Ascending aorta (tissue), 2 donors: ENCODE data around the gene MBP. TPM values are rescaled to one million over a fixed set of nuclear protein-coding genes. Genes with fewer than 3 reads are reported as not detected.

Experiments
- DNase-seq, 2 donors: peaks; one replicate each; pipeline ENCODE4 v3.0.0-alpha.2; 2019; ENCODE audit warnings: low spot score in 2 of 2
- H3K27ac ChIP-seq, 2 donors: fragments of 200-600 bp; sonication (generic); one replicate each; pipeline ENCODE4 v1.5.1; 2016 to 2017; ENCODE audit warnings: mild to moderate bottlenecking in 1 of 2
- H3K27me3 ChIP-seq: fragments of 200-600 bp; sonication (generic); one replicate; pipeline ENCODE4 v1.5.1; 2017
- H3K36me3 ChIP-seq, 2 donors: fragments of 200-600 bp; sonication (generic); one replicate each; pipeline ENCODE4 v1.5.1; 2016
- H3K4me1 ChIP-seq, 2 donors: fragments of 200-600 bp; sonication (generic); one replicate each; pipeline ENCODE4 v1.5.1; 2016 to 2017; ENCODE audit warnings: mild to moderate bottlenecking in 1 of 2
- H3K4me3 ChIP-seq, 2 donors: fragments of 200-600 bp; sonication (generic); one replicate each; pipeline ENCODE4 v1.5.1; 2016 to 2017; ENCODE audit warnings: mild to moderate bottlenecking in 1 of 2
- H3K9me3 ChIP-seq, 2 donors: fragments of 200-600 bp; sonication (generic); one replicate each; pipeline ENCODE4 v1.5.1; 2016
- intact Hi-C: fragments of 100-400 bp; cut with DNase I; formaldehyde crosslinking; loops from one replicate; pipeline ENCODE4 v1.15.1; 2023
- total RNA-seq: library from RNA; depleted of rRNA; stranded (reverse); fragments of >200 nt; gene quantifications from one replicate; pipeline ENCODE4 v1.1.0, GENCODE V29; 2016
- TF ChIP-seq, protein P1 (sequence below), 3 experiments: fragments of 200-600 bp in 2 of 3; fragments of 450-650 bp in 1 of 3; sonication (generic) in 2 of 3; IDR thresholded peaks; one replicate each; pipeline ENCODE4 v1.5.1; 2016 to 2019; ENCODE audit warnings: antibody characterized with exemption in 3 of 3, mild to moderate bottlenecking in 1 of 3, moderate library complexity in 1 of 3

Gene MBP
- total RNA-seq, 1 donor from 2014 or later = 8.1 TPM

DNA sequence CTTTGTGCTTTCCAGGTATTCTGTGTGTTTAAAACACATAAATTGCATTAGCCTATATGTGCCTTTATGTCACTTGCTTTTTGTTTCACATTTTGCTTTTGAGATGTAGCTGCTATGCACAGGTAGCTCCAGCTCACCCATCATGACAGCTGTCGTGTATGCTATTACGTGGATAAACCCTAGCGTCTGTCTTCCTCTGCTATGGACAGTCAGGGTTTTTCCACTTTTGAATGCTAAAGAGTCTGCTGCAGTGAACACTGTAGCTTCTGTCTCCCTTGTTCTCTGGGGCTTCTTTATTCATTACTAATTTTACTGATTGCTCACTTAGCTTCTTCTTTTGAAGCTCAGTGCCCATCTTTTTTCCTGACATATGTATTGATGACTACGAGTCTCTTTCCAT is 24.7 kb upstream of the MBP start:
- DNase-seq = no peak
- intact Hi-C loops = no loop called here
- Histone ChIP-seq H3K4me1 (no peaks in the 10 kb centered on the region), H3K27ac (no peak overlapping the region), H3K4me3 (no peak overlapping the region), H3K27me3 (no peaks in the 10 kb centered on the region), H3K9me3 (no peaks in the 10 kb centered on the region), H3K36me3 (no peaks in the 10 kb centered on the region)
- TF ChIP-seq, protein P1, sequence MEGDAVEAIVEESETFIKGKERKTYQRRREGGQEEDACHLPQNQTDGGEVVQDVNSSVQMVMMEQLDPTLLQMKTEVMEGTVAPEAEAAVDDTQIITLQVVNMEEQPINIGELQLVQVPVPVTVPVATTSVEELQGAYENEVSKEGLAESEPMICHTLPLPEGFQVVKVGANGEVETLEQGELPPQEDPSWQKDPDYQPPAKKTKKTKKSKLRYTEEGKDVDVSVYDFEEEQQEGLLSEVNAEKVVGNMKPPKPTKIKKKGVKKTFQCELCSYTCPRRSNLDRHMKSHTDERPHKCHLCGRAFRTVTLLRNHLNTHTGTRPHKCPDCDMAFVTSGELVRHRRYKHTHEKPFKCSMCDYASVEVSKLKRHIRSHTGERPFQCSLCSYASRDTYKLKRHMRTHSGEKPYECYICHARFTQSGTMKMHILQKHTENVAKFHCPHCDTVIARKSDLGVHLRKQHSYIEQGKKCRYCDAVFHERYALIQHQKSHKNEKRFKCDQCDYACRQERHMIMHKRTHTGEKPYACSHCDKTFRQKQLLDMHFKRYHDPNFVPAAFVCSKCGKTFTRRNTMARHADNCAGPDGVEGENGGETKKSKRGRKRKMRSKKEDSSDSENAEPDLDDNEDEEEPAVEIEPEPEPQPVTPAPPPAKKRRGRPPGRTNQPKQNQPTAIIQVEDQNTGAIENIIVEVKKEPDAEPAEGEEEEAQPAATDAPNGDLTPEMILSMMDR (IDR thresholded peaks at IDR 0.05) = no peak

DNA sequence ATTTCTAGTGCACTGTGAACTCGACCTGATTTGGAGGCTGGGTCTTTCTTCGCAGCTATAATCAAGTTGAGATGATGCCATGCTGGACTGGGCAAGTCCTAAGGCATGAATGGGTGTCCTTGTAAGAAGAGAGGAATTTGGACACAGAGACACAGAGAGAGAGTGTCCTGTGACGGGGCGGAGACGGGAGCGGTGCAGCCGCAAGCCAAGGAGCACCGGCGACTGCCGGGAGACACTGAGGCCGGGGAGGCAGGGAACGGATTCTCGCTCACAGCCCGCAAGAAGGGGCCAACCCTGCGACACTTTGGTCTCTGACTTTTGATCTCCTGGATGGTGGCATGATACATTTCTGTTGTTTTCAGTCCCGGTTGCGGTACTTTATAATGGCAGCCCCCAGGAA is 22.4 kb upstream of the MBP start:
- intact Hi-C loops = no loop called here

DNA sequence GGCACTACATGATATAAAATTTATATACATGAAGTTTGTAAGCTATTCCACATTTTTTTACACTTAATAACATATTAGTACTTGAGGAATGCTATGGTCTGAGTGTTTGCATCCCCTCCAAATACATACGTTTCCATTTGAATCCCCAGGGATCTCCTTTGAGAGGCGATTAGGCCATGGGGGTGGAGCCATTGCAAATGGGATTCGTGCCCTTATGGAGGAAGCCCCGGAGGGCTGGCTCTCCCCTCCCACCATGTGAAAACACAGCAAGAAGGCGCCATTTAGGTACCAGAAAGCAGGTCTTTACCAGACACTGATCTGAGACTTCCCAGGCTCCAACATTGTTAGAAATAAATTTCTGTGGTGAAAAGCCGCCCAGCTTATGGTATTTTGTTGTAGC is 20.8 kb upstream of the MBP start:
- intact Hi-C loops = no loop called here
- Histone ChIP-seq H3K36me3 (no peaks in the 10 kb centered on the region), H3K27ac (no peak overlapping the region)

More for the DNA sequence above, 22.4 kb upstream of the MBP start:
- no peaks in the 10 kb centered on the region for H3K27me3 ChIP-seq
- TF ChIP-seq, protein P1 (IDR thresholded peaks at IDR 0.05) = no peak
- H3K9me3 ChIP-seq = no peaks in the 10 kb centered on the region
- no peaks in the 10 kb centered on the region for H3K36me3 ChIP-seq
- no peak overlapping the region for H3K4me3 ChIP-seq
- H3K4me1 ChIP-seq = no peaks in the 10 kb centered on the region
- no peak overlapping the region for H3K27ac ChIP-seq
- DNase-seq = no peak

DNA sequence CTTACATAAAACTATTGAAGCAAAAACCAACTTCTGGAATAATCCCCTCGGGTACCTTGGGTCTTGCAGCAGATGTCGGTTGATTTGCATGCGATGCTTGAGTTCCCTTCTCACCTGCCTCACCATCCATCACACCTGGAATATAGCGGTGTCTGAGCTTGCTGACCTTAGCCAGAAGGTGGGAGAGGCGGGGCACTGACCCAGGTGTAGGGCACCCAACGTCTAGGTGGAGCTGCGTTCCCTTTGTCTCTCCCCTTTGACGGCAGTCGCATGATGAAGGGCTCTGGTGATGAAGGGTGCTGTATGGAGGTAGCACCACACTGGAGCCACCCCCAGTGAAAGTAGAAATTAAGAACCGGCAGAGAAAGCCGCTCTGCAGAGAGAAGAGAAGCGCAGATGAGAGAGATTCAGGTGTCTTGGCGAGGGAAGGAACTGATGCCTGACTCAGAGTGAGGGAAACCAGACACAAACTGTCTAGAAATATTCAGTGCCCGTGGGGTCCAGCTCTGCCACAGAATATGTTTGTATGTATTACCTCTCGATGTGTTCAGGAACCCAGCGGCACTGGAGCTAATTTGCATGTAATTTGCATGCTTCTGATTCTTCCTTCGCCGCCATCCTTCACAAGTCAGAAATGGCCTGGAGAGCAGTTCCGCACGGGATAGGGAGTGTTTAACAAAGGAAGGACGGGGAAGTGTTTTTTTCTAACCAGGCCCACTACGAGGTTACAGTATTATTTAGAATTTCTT is 19.4 kb upstream of the MBP start:
- intact Hi-C loops = no loop called here
- H3K9me3 ChIP-seq = no peaks in the 10 kb centered on the region
- no peak for DNase-seq
- no peaks in the 10 kb centered on the region for H3K27me3 ChIP-seq
- no peak overlapping the region for H3K4me3 ChIP-seq
- H3K4me1 ChIP-seq = no peaks in the 10 kb centered on the region
- TF ChIP-seq, protein P1 (IDR thresholded peaks at IDR 0.05) = no peak
- no peaks in the 10 kb centered on the region for H3K36me3 ChIP-seq
- H3K27ac ChIP-seq = no peak overlapping the region

More for the DNA sequence above, 20.8 kb upstream of the MBP start:
- Histone ChIP-seq H3K9me3 (no peaks in the 10 kb centered on the region), H3K4me3 (no peak overlapping the region), H3K4me1 (no peaks in the 10 kb centered on the region), H3K27me3 (no peaks in the 10 kb centered on the region)
- DNase-seq = no peak
- TF ChIP-seq, protein P1 (IDR thresholded peaks at IDR 0.05) = no peak

DNA sequence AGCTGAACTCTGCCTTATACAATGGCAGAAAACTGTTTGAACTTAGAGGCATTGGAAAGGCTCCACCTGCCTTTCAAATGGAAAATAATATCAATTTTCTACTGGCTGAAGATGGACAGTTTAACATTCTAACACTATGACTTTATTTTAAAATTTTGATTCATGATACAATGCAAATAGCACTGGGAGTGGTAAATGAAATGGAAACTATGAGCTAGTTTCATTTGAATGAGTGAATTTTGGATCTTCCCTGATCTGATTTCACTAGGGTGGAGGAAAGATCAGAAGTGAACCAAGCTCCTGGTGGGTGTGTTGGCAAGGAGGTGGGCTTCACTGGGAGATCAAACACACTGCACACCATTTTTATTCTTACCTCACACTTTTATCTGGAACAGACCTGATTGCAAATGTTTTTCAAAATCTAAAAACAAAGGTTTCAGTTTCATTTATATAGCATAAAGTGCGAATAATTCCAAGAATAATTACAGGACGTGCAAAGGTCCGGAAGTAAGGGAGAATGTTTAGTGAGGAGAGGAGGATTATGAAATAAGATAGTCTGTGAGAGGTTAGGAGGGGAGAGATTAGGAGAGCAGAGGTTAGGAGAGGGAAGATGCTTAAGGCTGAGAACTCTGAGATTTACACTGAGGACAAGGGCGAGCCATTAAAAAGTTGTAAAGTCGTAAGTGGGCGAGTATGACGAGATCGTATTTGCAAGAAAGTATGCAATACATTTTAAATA is 18.6 kb upstream of the MBP start:
- H3K4me3 ChIP-seq = no peak overlapping the region
- TF ChIP-seq, protein P1 (IDR thresholded peaks at IDR 0.05) = no peak
- no peaks in the 10 kb centered on the region for H3K4me1 ChIP-seq
- no peaks in the 10 kb centered on the region for H3K9me3 ChIP-seq
- DNase-seq = no peak
- no peaks in the 10 kb centered on the region for H3K27me3 ChIP-seq
- H3K36me3 ChIP-seq = no peaks in the 10 kb centered on the region
- no peak overlapping the region for H3K27ac ChIP-seq
- intact Hi-C loops = no loop called here
